KMS-11 (cell line): ENCODE measurements around the gene DHRS4.

Experiments
- H2AFZ ChIP-seq: fragments of 200-600 bp; sonication (generic); 2 replicates; pipeline ENCODE4 v1.6.1; 2016; ENCODE audit warnings: antibody characterized with exemption, mixed run types, low read depth
- H3K27ac ChIP-seq: fragments of 200-600 bp; sonication (generic); 2 replicates; pipeline ENCODE4 v1.6.1; 2016; ENCODE audit warnings: mild to moderate bottlenecking, mixed run types
- H3K27me3 ChIP-seq: fragments of 200-600 bp; sonication (generic); 2 replicates; pipeline ENCODE4 v1.6.1; 2017; ENCODE audit warnings: mild to moderate bottlenecking, low read depth, mixed run types, moderate library complexity; ENCODE audit not compliant: insufficient read depth
- H3K36me3 ChIP-seq: fragments of 200-600 bp; sonication (generic); 2 replicates; pipeline ENCODE4 v1.6.1; 2017; ENCODE audit warnings: mild to moderate bottlenecking, mixed run types; ENCODE audit not compliant: insufficient read depth
- H3K4me1 ChIP-seq: fragments of 200-600 bp; sonication (generic); 2 replicates; pipeline ENCODE4 v1.6.1; 2016; ENCODE audit warnings: mild to moderate bottlenecking, low read depth, mixed run types; ENCODE audit not compliant: poor library complexity, severe bottlenecking
- H3K4me2 ChIP-seq: fragments of 200-600 bp; sonication (generic); 2 replicates; pipeline ENCODE4 v1.7.0; 2016; ENCODE audit warnings: mild to moderate bottlenecking, mixed run types
- H3K4me3 ChIP-seq: fragments of 200-600 bp; sonication (generic); IDR thresholded peaks from 2 replicates; pipeline ENCODE4 v1.6.1; 2017; ENCODE audit warnings: low read depth, low read length, mixed read lengths; ENCODE audit not compliant: insufficient read depth
- H3K79me2 ChIP-seq: fragments of 200-600 bp; sonication (generic); 2 replicates; pipeline ENCODE4 v1.6.1; 2016; ENCODE audit warnings: low read depth, mixed run types; ENCODE audit not compliant: insufficient read depth
- H3K9ac ChIP-seq: fragments of 200-600 bp; sonication (generic); 2 replicates; pipeline ENCODE4 v1.6.1; 2016; ENCODE audit warnings: mild to moderate bottlenecking, mixed run types
- H4K20me1 ChIP-seq: fragments of 200-600 bp; sonication (generic); 2 replicates; pipeline ENCODE4 v1.6.1; 2016; ENCODE audit warnings: mild to moderate bottlenecking, mixed run types; ENCODE audit not compliant: insufficient read depth
- CTCF ChIP-seq: fragments of 200-600 bp; sonication (generic); conservative IDR thresholded peaks from 2 replicates; pipeline ENCODE4 v1.6.1; 2017; ENCODE audit warnings: low read depth, mild to moderate bottlenecking, antibody characterized with exemption, low read length, moderate library complexity, mixed read lengths

DHRS4 gene

GRCh38 chr14:23931721-23932289 lies 21.8 kb upstream of the DHRS4 start:
- no peak overlapping the region for H3K4me3 ChIP-seq
- H3K4me1 ChIP-seq = no peaks in the 10 kb centered on the region
- no peak overlapping the region for H3K9ac ChIP-seq
- no peak overlapping the region for H3K27ac ChIP-seq
- H3K27me3 ChIP-seq = no peaks in the 10 kb centered on the region
- H2AFZ ChIP-seq = no peak overlapping the region
- no peaks in the 10 kb centered on the region for H4K20me1 ChIP-seq
- no peaks in the 10 kb centered on the region for H3K36me3 ChIP-seq
- no peak for TF ChIP-seq CTCF
- no peaks in the 10 kb centered on the region for H3K79me2 ChIP-seq
- no peak overlapping the region for H3K4me2 ChIP-seq

DNA sequence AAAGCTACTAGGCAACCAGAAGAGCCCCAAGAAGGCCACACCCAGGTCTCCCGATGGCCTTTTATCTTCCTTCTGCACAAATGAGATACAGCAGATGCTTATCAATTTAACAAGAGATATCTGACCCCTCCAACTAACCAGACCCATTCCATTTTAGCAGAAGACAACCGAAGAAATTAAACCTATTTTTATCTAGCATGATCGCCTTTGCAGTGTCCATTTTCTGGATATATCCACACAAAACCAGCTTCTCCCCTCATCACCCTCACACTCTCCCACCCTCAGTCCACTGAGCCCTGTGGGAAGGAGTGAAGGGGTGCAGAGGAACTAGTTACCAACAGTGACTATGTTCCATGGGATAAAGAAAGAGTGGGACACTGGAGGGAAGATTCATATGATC lies 20.9 kb upstream of the DHRS4 start:
- no peak for TF ChIP-seq CTCF
- Histone ChIP-seq H3K79me2 (no peaks in the 10 kb centered on the region), H3K36me3 (no peaks in the 10 kb centered on the region), H4K20me1 (no peaks in the 10 kb centered on the region), H3K27ac (no peak overlapping the region), H3K9ac (no peak overlapping the region), H3K27me3 (no peaks in the 10 kb centered on the region), H3K4me2 (no peak overlapping the region), H2AFZ (no peak overlapping the region), H3K4me1 (no peaks in the 10 kb centered on the region), H3K4me3 (no peak overlapping the region)

- H3K4me2 ChIP-seq = no peak overlapping the region
- H3K27me3 ChIP-seq = no peaks in the 10 kb centered on the region
- no peak overlapping the region for H3K27ac ChIP-seq
- H3K4me1 ChIP-seq = no peaks in the 10 kb centered on the region
- H4K20me1 ChIP-seq = no peaks in the 10 kb centered on the region
- H2AFZ ChIP-seq = no peak overlapping the region
- H3K36me3 ChIP-seq = no peaks in the 10 kb centered on the region
- H3K79me2 ChIP-seq = no peaks in the 10 kb centered on the region
- no peak for TF ChIP-seq CTCF
- no peak overlapping the region for H3K9ac ChIP-seq
- no peak overlapping the region for H3K4me3 ChIP-seq
These were observed 20.3 kb upstream of the DHRS4 start for GRCh38 chr14:23933108-23933741.

- TF ChIP-seq CTCF = no peak
- Histone ChIP-seq H3K36me3 (no peaks in the 10 kb centered on the region), H3K4me1 (no peaks in the 10 kb centered on the region), H3K4me3 (no peak overlapping the region), H3K4me2 (no peak overlapping the region), H3K79me2 (no peaks in the 10 kb centered on the region), H4K20me1 (no peaks in the 10 kb centered on the region), H2AFZ (no peak overlapping the region), H3K27me3 (no peaks in the 10 kb centered on the region), H3K9ac (no peak overlapping the region), H3K27ac (no peak overlapping the region)
These were observed 19.8 kb upstream of the DHRS4 start for GRCh38 chr14:23933742-23934128.
